Measurements from ENCODE around the gene PTBP2. TPM values are rescaled to one million over a fixed set of nuclear protein-coding genes. Genes with fewer than 3 reads are reported as not detected.

PTBP2 gene
- total RNA-seq, 4 donors from 2014 or later, result 117 to 161 (median 121) TPM

- no peak for ATAC-seq
- WGBS, 2 donors (ENCODE audit: low coverage in 1 of 2), result 84 to 93% methylated on average over 3 to 6 of the region's 8 CpGs
Observed at GRCh38 chr1:96845464-96845863, 123.9 kb downstream of the PTBP2 start.

GRCh38 chr1:96861836-96862235 lies 140.3 kb downstream of the PTBP2 start:
- peaks cover 3 to 13% (median 3%) of the 10 kb centered on the region in 3 donors for H3K4me1 ChIP-seq
- H3K27ac ChIP-seq, result no peak overlapping the region
- no peak overlapping the region for H3K4me3 ChIP-seq
- no peak for TF ChIP-seq POLR2AphosphoS5 (IDR thresholded peaks at IDR 0.05)
- TF ChIP-seq CTCF (IDR thresholded peaks at IDR 0.05), result no peak
- no peak for TF ChIP-seq POLR2A (IDR thresholded peaks at IDR 0.05)
- TF ChIP-seq EP300 (IDR thresholded peaks at IDR 0.05), result no peak
- peaks cover 0 to 12% (median 0%) of the 10 kb centered on the region in 3 donors for H3K9me3 ChIP-seq
- WGBS, 2 donors (ENCODE audit: low coverage in 1 of 2), result no CpG with 5 or more reads among the region's 2 CpGs
- H3K27me3 ChIP-seq, result no peaks in the 10 kb centered on the region
- H3K36me3 ChIP-seq, result no peaks in the 10 kb centered on the region
- no peak for ATAC-seq

More at GRCh38 chr1:96845464-96845863, 123.9 kb downstream of the PTBP2 start:
- Histone ChIP-seq H3K4me3 (no peak overlapping the region), H3K27ac (no peak overlapping the region), H3K36me3 (no peaks in the 10 kb centered on the region), H3K4me1 (no peaks in the 10 kb centered on the region), H3K27me3 (no peaks in the 10 kb centered on the region), H3K9me3 (no peaks in the 10 kb centered on the region)
- TF ChIP-seq CTCF (IDR thresholded peaks at IDR 0.05), result peak in 3 of 4 experiments; percentile 21 to 67 (median 33)
- TF ChIP-seq EP300 (IDR thresholded peaks at IDR 0.05), result no peak

GRCh38 chr1:96863449-96863848 lies 141.9 kb downstream of the PTBP2 start:
- Histone ChIP-seq H3K4me1 (peaks cover 3 to 13% (median 3%) of the 10 kb centered on the region in 3 donors), H3K9me3 (peaks cover 0 to 12% (median 0%) of the 10 kb centered on the region in 3 donors), H3K27ac (no peak overlapping the region), H3K27me3 (no peaks in the 10 kb centered on the region), H3K4me3 (no peak overlapping the region), H3K36me3 (no peaks in the 10 kb centered on the region)
- ATAC-seq, result no peak
- WGBS, 2 donors (ENCODE audit: low coverage in 1 of 2), result 67 to 75% methylated on average over 1 to 5 of the region's 5 CpGs
- TF ChIP-seq EP300 (IDR thresholded peaks at IDR 0.05) (no peak), POLR2AphosphoS5 (IDR thresholded peaks at IDR 0.05) (no peak), POLR2A (IDR thresholded peaks at IDR 0.05) (no peak), CTCF (IDR thresholded peaks at IDR 0.05) (no peak)

Data from gastroesophageal sphincter (tissue), 4 donors.